ENCODE data around the gene ACER3. TPM values are rescaled to one million over a fixed set of nuclear protein-coding genes. Genes with fewer than 3 reads are reported as not detected.

ACER3 gene
- total and polyA plus RNA-seq, 2 donors (not counting 1 experiment from before 2014, with no cell fraction given), result 3.3 to 12.9 TPM

DNA sequence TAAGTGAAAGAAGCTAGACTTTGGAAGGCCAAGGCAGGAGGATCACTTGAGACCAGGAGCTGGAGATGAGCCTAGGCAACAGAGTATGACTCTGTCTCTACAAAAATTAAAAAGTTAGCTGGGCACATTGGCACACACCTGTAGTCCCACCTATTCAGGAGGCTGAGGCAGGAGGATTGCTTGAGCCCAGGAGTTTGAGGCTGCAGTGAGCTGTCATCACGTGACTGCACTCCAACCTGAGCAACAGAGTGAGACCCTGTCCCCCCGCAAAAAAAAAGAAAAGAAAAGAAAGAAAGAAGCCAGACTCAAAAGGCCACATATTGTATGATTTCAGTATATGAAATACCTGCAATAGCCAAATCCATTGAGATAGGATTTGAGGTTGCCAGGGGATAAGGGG, 198.2 kb downstream of the ACER3 start:
- Mint-ChIP-seq H3K27me3 (peaks cover 19% of the 10 kb centered on the region), H3K27ac (no peak overlapping the region), H3K9me3 (ENCODE audit: insufficient read depth) (peaks cover 3% of the 10 kb centered on the region), H3K4me1 (no peaks in the 10 kb centered on the region), H3K4me3 (no peak overlapping the region)
- WGBS (ENCODE audit: insufficient coverage), result no CpG with 5 or more reads among the region's 2 CpGs
- no peak overlapping the region for H3K27ac ChIP-seq (ENCODE audit: low read length in 2 of 2)
- POLR2A ChIA-PET, result no interaction called here
- H3K27me3 ChIP-seq (replicated peaks in 1 of 4; ENCODE audit: control extremely low read depth in 1 of 4, control insufficient read depth in 3 of 4, insufficient read depth in 4 of 4, low read length in 3 of 4), result peaks cover 0 to 10% (median 0%) of the 10 kb centered on the region in 4 experiments
- intact Hi-C loops (cut with micrococcal nuclease), result no loop called here
- ATAC-seq (ENCODE audit: low read depth) (no peak), DNase-seq (no peak)
- no peaks in the 10 kb centered on the region for H3K4me1 ChIP-seq (ENCODE audit: control insufficient read depth in 2 of 2, insufficient read depth in 2 of 2, low read length in 2 of 2)
- H2AFZ ChIP-seq (ENCODE audit: insufficient read depth, low read depth, low read length, poor library complexity, severe bottlenecking), result no peak overlapping the region
- TF ChIP-seq EZH2 (IDR thresholded peaks at IDR 0.05; ENCODE audit: borderline replicate concordance, insufficient read depth, low read depth, low read length, poor library complexity, severe bottlenecking), result no peak
- CTCF ChIA-PET, result no interaction called here
- H3K4me3 ChIP-seq (ENCODE audit: control extremely low read depth in 1 of 5, extremely low read depth in 1 of 5, insufficient read depth in 1 of 5, low read depth in 2 of 5, low read length in 4 of 5), result no peak overlapping the region
- no peaks in the 10 kb centered on the region for H3K79me2 ChIP-seq (ENCODE audit: control insufficient read depth, insufficient read depth, low read length)
- H4K20me1 ChIP-seq (ENCODE audit: control insufficient read depth, insufficient read depth, low read length, poor library complexity, severe bottlenecking), result no peaks in the 10 kb centered on the region
- H3K4me2 ChIP-seq (replicated peaks; ENCODE audit: low read depth, low read length, poor library complexity, severe bottlenecking), result no peak overlapping the region
- no peaks in the 10 kb centered on the region for H3K36me3 ChIP-seq (replicated peaks in 1 of 2; ENCODE audit: control extremely low read depth in 1 of 2, control insufficient read depth in 1 of 2, extremely low read depth in 1 of 2, insufficient read depth in 2 of 2, low read length in 1 of 2)
- H3K9me3 ChIP-seq (ENCODE audit: control extremely low read depth in 1 of 3, control insufficient read depth in 2 of 3, insufficient read depth in 1 of 3, low read length in 2 of 3), result peaks cover 1 to 26% (median 10%) of the 10 kb centered on the region in 3 donors
- H3K9ac ChIP-seq (ENCODE audit: low read length), result no peak overlapping the region

DNA sequence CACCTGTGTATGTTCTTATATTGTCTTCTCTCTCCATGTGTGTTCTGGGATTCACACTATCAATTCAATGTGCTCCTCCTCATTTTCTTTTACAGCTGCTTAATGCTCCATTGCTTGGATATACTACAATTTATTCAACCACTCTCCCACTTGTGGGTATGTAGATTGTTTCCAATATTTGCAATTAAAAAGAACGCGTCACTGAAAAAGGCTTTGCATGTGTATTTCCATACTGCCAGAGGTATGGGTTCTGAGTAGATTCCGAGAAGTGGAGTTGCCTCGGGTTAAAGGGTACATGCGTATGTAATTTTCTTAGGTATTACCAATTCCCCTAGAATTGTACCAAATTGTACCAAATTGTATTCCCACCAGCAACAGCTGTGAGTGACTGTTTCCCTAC, 199.1 kb downstream of the ACER3 start:
- H4K20me1 ChIP-seq (ENCODE audit: control insufficient read depth, insufficient read depth, low read length, poor library complexity, severe bottlenecking), result no peaks in the 10 kb centered on the region
- no peaks in the 10 kb centered on the region for H3K36me3 ChIP-seq (replicated peaks in 1 of 2; ENCODE audit: control extremely low read depth in 1 of 2, control insufficient read depth in 1 of 2, extremely low read depth in 1 of 2, insufficient read depth in 2 of 2, low read length in 1 of 2)
- no peak overlapping the region for H3K4me2 ChIP-seq (replicated peaks; ENCODE audit: low read depth, low read length, poor library complexity, severe bottlenecking)
- no peak overlapping the region for H3K4me3 ChIP-seq (ENCODE audit: control extremely low read depth in 1 of 5, extremely low read depth in 1 of 5, insufficient read depth in 1 of 5, low read depth in 2 of 5, low read length in 4 of 5)
- intact Hi-C loops (cut with micrococcal nuclease), result no loop called here
- Mint-ChIP-seq H3K27me3 (peaks cover 19% of the 10 kb centered on the region), H3K4me1 (no peaks in the 10 kb centered on the region), H3K9me3 (ENCODE audit: insufficient read depth) (peaks cover 3% of the 10 kb centered on the region), H3K4me3 (no peak overlapping the region), H3K27ac (no peak overlapping the region)
- H3K79me2 ChIP-seq (ENCODE audit: control insufficient read depth, insufficient read depth, low read length), result no peaks in the 10 kb centered on the region
- TF ChIP-seq, protein P1, sequence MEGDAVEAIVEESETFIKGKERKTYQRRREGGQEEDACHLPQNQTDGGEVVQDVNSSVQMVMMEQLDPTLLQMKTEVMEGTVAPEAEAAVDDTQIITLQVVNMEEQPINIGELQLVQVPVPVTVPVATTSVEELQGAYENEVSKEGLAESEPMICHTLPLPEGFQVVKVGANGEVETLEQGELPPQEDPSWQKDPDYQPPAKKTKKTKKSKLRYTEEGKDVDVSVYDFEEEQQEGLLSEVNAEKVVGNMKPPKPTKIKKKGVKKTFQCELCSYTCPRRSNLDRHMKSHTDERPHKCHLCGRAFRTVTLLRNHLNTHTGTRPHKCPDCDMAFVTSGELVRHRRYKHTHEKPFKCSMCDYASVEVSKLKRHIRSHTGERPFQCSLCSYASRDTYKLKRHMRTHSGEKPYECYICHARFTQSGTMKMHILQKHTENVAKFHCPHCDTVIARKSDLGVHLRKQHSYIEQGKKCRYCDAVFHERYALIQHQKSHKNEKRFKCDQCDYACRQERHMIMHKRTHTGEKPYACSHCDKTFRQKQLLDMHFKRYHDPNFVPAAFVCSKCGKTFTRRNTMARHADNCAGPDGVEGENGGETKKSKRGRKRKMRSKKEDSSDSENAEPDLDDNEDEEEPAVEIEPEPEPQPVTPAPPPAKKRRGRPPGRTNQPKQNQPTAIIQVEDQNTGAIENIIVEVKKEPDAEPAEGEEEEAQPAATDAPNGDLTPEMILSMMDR (IDR thresholded peaks at IDR 0.05), result no peak
- no peak for TF ChIP-seq EZH2 (IDR thresholded peaks at IDR 0.05; ENCODE audit: borderline replicate concordance, insufficient read depth, low read depth, low read length, poor library complexity, severe bottlenecking)
- peaks cover 0 to 10% (median 0%) of the 10 kb centered on the region in 4 experiments for H3K27me3 ChIP-seq (replicated peaks in 1 of 4; ENCODE audit: control extremely low read depth in 1 of 4, control insufficient read depth in 3 of 4, insufficient read depth in 4 of 4, low read length in 3 of 4)
- WGBS (ENCODE audit: insufficient coverage), result no CpG with 5 or more reads among the region's 5 CpGs
- no peak for DNase-seq
- peaks cover 1 to 26% (median 10%) of the 10 kb centered on the region in 3 donors for H3K9me3 ChIP-seq (ENCODE audit: control extremely low read depth in 1 of 3, control insufficient read depth in 2 of 3, insufficient read depth in 1 of 3, low read length in 2 of 3)
- ChIA-PET POLR2A (no interaction called here), CTCF (interaction anchor here (0.5 kb wide), 1 partner anchor 1810 kb away, joined by 3 read pairs; no protein-coding TSS in a partner anchor)
- no peak overlapping the region for H2AFZ ChIP-seq (ENCODE audit: insufficient read depth, low read depth, low read length, poor library complexity, severe bottlenecking)
- no peaks in the 10 kb centered on the region for H3K4me1 ChIP-seq (ENCODE audit: control insufficient read depth in 2 of 2, insufficient read depth in 2 of 2, low read length in 2 of 2)
- ATAC-seq (ENCODE audit: low read depth), result no peak
- no peak overlapping the region for H3K27ac ChIP-seq (ENCODE audit: low read length in 2 of 2)
- no peak overlapping the region for H3K9ac ChIP-seq (ENCODE audit: low read length)
